ENCODE data around the gene PTMA.

GRCh38 chr2:231704017-231704416 is 4.3 kb upstream of the PTMA start:
- no peak for TF ChIP-seq CTCF (IDR thresholded peaks at IDR 0.05; ENCODE audit: low read length)
- no peak for TF ChIP-seq EZH2 (optimal IDR thresholded peaks at IDR 0.05; ENCODE audit: low read depth, low read length)

Data from MM.1S (cell line).